OCI-LY1 (cell line): ENCODE data around the gene PSMD3.
"Not testable (repeated sequence)": the region's sequence is repeated elsewhere in the genome, so short reads cannot be mapped to it uniquely, and the experiment has no call there.

Experiments used
- CTCF ChIP-seq: fragments of 200-600 bp; sonication (generic), shearing (Covaris generic); IDR thresholded peaks from 2 replicates; pipeline ENCODE4 v1.5.1; 2017; ENCODE audit warnings: mild to moderate bottlenecking, antibody characterized with exemption, low read length, moderate library complexity, mixed read lengths
- EZH2 ChIP-seq: fragments of 200-600 bp; sonication (generic), shearing (Covaris generic); IDR thresholded peaks from 2 replicates; pipeline ENCODE4 v1.8.0; 2017; ENCODE audit warnings: borderline replicate concordance, mixed run types, mild to moderate bottlenecking, antibody characterized with exemption, low read length, moderate library complexity, mixed read lengths

DNA sequence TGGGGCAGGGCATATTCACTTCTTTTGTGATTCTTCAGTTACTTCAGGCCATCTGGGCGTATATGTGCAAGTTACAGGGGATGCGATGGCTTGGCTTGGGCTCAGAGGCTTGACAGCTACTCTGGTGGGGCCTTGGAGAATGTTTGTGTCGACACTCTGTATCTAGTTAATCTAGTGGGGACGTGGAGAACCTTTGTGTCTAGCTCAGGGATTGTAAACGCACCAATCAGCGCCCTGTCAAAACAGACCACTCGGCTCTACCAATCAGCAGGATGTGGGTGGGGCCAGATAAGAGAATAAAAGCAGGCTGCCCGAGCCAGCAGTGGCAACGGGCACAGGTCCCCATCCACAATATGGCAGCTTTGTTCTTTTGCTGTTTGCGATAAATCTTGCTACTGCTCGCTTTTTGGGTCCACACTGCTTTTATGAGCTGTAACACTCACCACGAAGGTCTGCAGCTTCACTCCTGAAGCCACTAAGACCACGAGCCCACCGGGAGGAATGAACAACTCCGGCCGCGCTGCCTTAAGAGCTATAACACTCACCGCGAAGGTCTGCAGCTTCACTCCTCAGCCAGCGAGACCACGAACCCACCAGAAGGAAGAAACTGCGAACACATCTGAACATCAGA is 31.5 kb downstream of the PSMD3 start:
- not testable (repeated sequence) for TF ChIP-seq CTCF, EZH2
